IMR-90 (cell line): ENCODE data around the gene DDX10. TPM values are rescaled to one million over a fixed set of nuclear protein-coding genes. Genes with fewer than 3 reads are reported as not detected.

Experiments used
- ATAC-seq: fragments of 200-7000 bp; cut with Tn5 transposase; 2 replicates; pipeline ENCODE4 v1.9.1; 2020; ENCODE audit warnings: low read depth, mild to moderate bottlenecking, moderate library complexity
- BruUV-seq: library from RNA; stranded (reverse); fragments of 400-500 nt; replicated peaks from 2 replicates; lab custom pipeline; 2021; lab: Mats Ljungman, UMichigan
- CTCF ChIA-PET: fragments of 300-600 bp; formaldehyde crosslinking; extraction: SDS; loops from one replicate; lab custom pipeline; 2021; ENCODE audit warnings: antibody characterized with exemption; lab: Yijun Ruan, JAX
- POLR2A ChIA-PET: fragments of 300-600 bp; sonication (Branson Sonifier 250); formaldehyde crosslinking; loops from one replicate; lab custom pipeline; 2022; ENCODE audit warnings: antibody characterized with exemption; ENCODE audit not compliant: unreplicated experiment; lab: Charles Lee
- DNase-seq: peaks from one replicate; pipeline ENCODE4 v3.0.0; 2013
- H2AFZ ChIP-seq: replicated peaks from 2 replicates; pipeline ENCODE3; 2013; ENCODE audit warnings: low read length, mild to moderate bottlenecking; ENCODE audit not compliant: poor library complexity
- H2AK5ac ChIP-seq: 2 replicates; pipeline ENCODE4 v1.6.1; 2013; ENCODE audit warnings: low read depth, low read length, inconsistent platforms
- H2AK9ac ChIP-seq: replicated peaks from 2 replicates; pipeline ENCODE3; 2013; ENCODE audit warnings: mild to moderate bottlenecking, low read depth, low read length, moderate library complexity; ENCODE audit not compliant: poor library complexity
- H2BK120ac ChIP-seq: 2 replicates; pipeline ENCODE4 v1.6.1; 2013; ENCODE audit warnings: low read depth, low read length, inconsistent platforms
- H2BK15ac ChIP-seq: 3 replicates; pipeline ENCODE4 v1.6.1; 2013; ENCODE audit warnings: low read depth, low read length, inconsistent platforms
- H2BK20ac ChIP-seq: 2 replicates; pipeline ENCODE4 v1.6.1; 2013; ENCODE audit warnings: low read depth, mild to moderate bottlenecking, inconsistent platforms, low read length, moderate library complexity
- H2BK5ac ChIP-seq: 2 replicates; pipeline ENCODE4 v1.6.1; 2013; ENCODE audit warnings: mild to moderate bottlenecking, low read depth, low read length, inconsistent platforms; ENCODE audit not compliant: poor library complexity, severe bottlenecking
- H3K14ac ChIP-seq: replicated peaks from 2 replicates; pipeline ENCODE4 v1.6.1; 2013; ENCODE audit warnings: low read depth, low read length, inconsistent platforms
- H3K18ac ChIP-seq: 2 replicates; pipeline ENCODE4 v1.6.1; 2013; ENCODE audit warnings: low read depth, low read length, control low read depth
- H3K23ac ChIP-seq: 2 replicates; pipeline ENCODE4 v1.6.1; 2013; ENCODE audit warnings: low read depth, low read length, inconsistent platforms
- H3K27ac ChIP-seq: 2 replicates; pipeline ENCODE4 v1.5.1; 2013; ENCODE audit warnings: mild to moderate bottlenecking, control low read depth, low read length; ENCODE audit not compliant: insufficient read depth
- H3K27me3 ChIP-seq: 2 replicates; pipeline ENCODE4 v1.6.1; 2013; ENCODE audit warnings: low read length; ENCODE audit not compliant: control insufficient read depth, insufficient read depth
- H3K36me3 ChIP-seq: 2 replicates; pipeline ENCODE4 v1.6.1; 2013; ENCODE audit warnings: low read length, mixed read lengths; ENCODE audit not compliant: control insufficient read depth, insufficient read depth
- H3K4ac ChIP-seq: 2 replicates; pipeline ENCODE4 v1.6.1; 2013; ENCODE audit warnings: low read depth, low read length, inconsistent platforms
- H3K4me1 ChIP-seq: 2 replicates; pipeline ENCODE4 v1.6.1; 2013; ENCODE audit warnings: low read length, mixed read lengths; ENCODE audit not compliant: control insufficient read depth, insufficient read depth
- H3K4me2 ChIP-seq: 2 replicates; pipeline ENCODE4 v1.6.1; 2013; ENCODE audit warnings: low read depth, mild to moderate bottlenecking, control low read depth, low read length, moderate library complexity
- H3K4me3 ChIP-seq: 2 replicates; pipeline ENCODE4 v1.5.1; 2013; ENCODE audit warnings: low read depth, mild to moderate bottlenecking, control low read depth, low read length, moderate library complexity; ENCODE audit not compliant: insufficient read depth
- H3K56ac ChIP-seq: 2 replicates; pipeline ENCODE4 v1.6.1; 2013; ENCODE audit warnings: low read length, inconsistent platforms; ENCODE audit not compliant: insufficient read depth; ENCODE audit errors: extremely low read depth
- H3K79me1 ChIP-seq, 2 experiments: 2 replicates each; pipeline ENCODE4 v1.6.1; 2013; ENCODE audit warnings: low read length in 2 of 2, inconsistent platforms in 1 of 2, low read depth in 1 of 2
- H3K9ac ChIP-seq: 2 replicates; pipeline ENCODE4 v1.6.1; 2013; ENCODE audit warnings: low read depth, low read length, control low read depth
- H3K9me1 ChIP-seq: 2 replicates; pipeline ENCODE4 v1.6.1; 2013; ENCODE audit warnings: low read length, inconsistent platforms; ENCODE audit not compliant: insufficient read depth
- H3K9me3 ChIP-seq: 2 replicates; pipeline ENCODE4 v1.6.1; 2013; ENCODE audit warnings: low read length; ENCODE audit not compliant: control insufficient read depth, insufficient read depth
- H4K20me1 ChIP-seq: 2 replicates; pipeline ENCODE4 v1.6.1; 2013; ENCODE audit warnings: low read length, inconsistent platforms; ENCODE audit not compliant: insufficient read depth
- H4K5ac ChIP-seq: 2 replicates; pipeline ENCODE4 v1.6.1; 2013; ENCODE audit warnings: mild to moderate bottlenecking, low read depth, low read length, control low read depth
- H4K8ac ChIP-seq, 2 experiments: 2 replicates each; pipeline ENCODE4 v1.6.1; 2013; ENCODE audit warnings: low read depth in 2 of 2, low read length in 2 of 2, control low read depth in 1 of 2, inconsistent platforms in 1 of 2
- H4K91ac ChIP-seq: 2 replicates; pipeline ENCODE4 v1.6.1; 2013; ENCODE audit warnings: low read depth, low read length, inconsistent platforms; ENCODE audit not compliant: insufficient read depth
- BHLHE40 ChIP-seq: fragments of 150-350 bp; IDR thresholded peaks from 2 replicates; pipeline ENCODE4 v1.6.1; 2016; ENCODE audit warnings: mild to moderate bottlenecking, low read depth, low read length
- WGBS, 2 experiments: methylation state at CpG; one replicate each; pipeline versions ENCODE4 v1.1.5 to v1.1.7; 2013; ENCODE audit warnings: missing lambda C conversion rate in 2 of 2; ENCODE audit not compliant: insufficient read length in 1 of 2; ENCODE audit errors: extremely low coverage in 2 of 2; 5-methylcytosine and 5-hydroxymethylcytosine counted together
- dilution Hi-C: fragments of 300-500 bp; cut with HindIII; formaldehyde crosslinking; loops from one replicate; pipeline ENCODE4 v1.14.3; 2018; ENCODE audit warnings: low sequenced_read_pairs; ENCODE audit not compliant: unreplicated experiment
- in situ Hi-C: fragments of 300-500 bp; cut with MboI; formaldehyde crosslinking; loops from 3 replicates; pipeline ENCODE4 v1.14.3; 2019; ENCODE audit warnings: low sequenced_read_pairs, inconsistent platforms, mixed read lengths
- intact Hi-C: fragments of 100-400 bp; cut with micrococcal nuclease; formaldehyde crosslinking; loops from 2 replicates; pipeline ENCODE4 v1.10.0; 2022
- polyA plus RNA-seq, 3 experiments: library from polyadenylated mRNA; depleted of rRNA; stranded (reverse); fragments of >200 nt; gene quantifications; 2 replicates each; pipeline ENCODE4 v1.2.3, GENCODE V29; 2012; ENCODE audit warnings: low replicate concordance in 1 of 3
- total RNA-seq: library from RNA; depleted of rRNA; stranded (reverse); fragments of >200 nt; gene quantifications from 2 replicates; pipeline ENCODE4 v1.2.3, GENCODE V29; 2012
- TF ChIP-seq, protein P1 (sequence below): fragments of 150-350 bp; IDR thresholded peaks from 2 replicates; pipeline ENCODE4 v1.6.1; 2016; ENCODE audit warnings: low read depth, mild to moderate bottlenecking, low read length, moderate library complexity, borderline replicate concordance

DDX10 gene
- total and polyA plus RNA-seq, 2 of the 4 experiments (the other 2 are of a cell fraction): 20.0 to 31.9 TPM

- no peak overlapping the region for H3K9ac ChIP-seq
- H2BK5ac ChIP-seq: no peak overlapping the region
- in situ Hi-C loops (no loop called here), dilution Hi-C loops (no loop called here), intact Hi-C loops (no loop called here)
- ATAC-seq (no peak), DNase-seq (no peak)
- H3K27me3 ChIP-seq: no peaks in the 10 kb centered on the region
- H2AK9ac ChIP-seq: no peak overlapping the region
- H3K79me1 ChIP-seq: peaks cover 6 to 19% of the 10 kb centered on the region in 2 experiments; a peak in 3 of 4 replicates
- no peaks in the 10 kb centered on the region for H3K36me3 ChIP-seq
- peaks cover 6% of the 10 kb centered on the region; the same call in 1 of the 2 replicates for H3K4me1 ChIP-seq
- H4K20me1 ChIP-seq: no peaks in the 10 kb centered on the region
- no peak overlapping the region for H3K27ac ChIP-seq
- no peak overlapping the region for H3K4me2 ChIP-seq
- H3K14ac ChIP-seq: no peak overlapping the region
- no peak overlapping the region for H3K4ac ChIP-seq
- H4K91ac ChIP-seq: no peak overlapping the region
- no peak overlapping the region for H3K56ac ChIP-seq
- TF ChIP-seq, protein P1, sequence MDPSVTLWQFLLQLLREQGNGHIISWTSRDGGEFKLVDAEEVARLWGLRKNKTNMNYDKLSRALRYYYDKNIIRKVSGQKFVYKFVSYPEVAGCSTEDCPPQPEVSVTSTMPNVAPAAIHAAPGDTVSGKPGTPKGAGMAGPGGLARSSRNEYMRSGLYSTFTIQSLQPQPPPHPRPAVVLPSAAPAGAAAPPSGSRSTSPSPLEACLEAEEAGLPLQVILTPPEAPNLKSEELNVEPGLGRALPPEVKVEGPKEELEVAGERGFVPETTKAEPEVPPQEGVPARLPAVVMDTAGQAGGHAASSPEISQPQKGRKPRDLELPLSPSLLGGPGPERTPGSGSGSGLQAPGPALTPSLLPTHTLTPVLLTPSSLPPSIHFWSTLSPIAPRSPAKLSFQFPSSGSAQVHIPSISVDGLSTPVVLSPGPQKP: no peak
- TF ChIP-seq BHLHE40: no peak
- POLR2A ChIA-PET: interaction anchor here (0.6 kb wide), 1 partner anchor 24 kb away, joined by 4 read pairs; no protein-coding TSS in a partner anchor
- H2BK20ac ChIP-seq: no peak overlapping the region
- no peak overlapping the region for H2AK5ac ChIP-seq
- CTCF ChIA-PET: interaction anchor here (0.5 to 0.6 kb wide), 2 partner anchors 39 to 213 kb away, joined by 3 to 5 read pairs; no protein-coding TSS in a partner anchor
- H3K9me1 ChIP-seq: no peaks in the 10 kb centered on the region
- BruUV-seq: no TSS peak
- 100% methylated on average over 1 of the region's 3 CpGs; no CpG with 5 or more reads in 1 of the 2 experiments for WGBS, 2 experiments
- H3K9me3 ChIP-seq: no peaks in the 10 kb centered on the region
- H3K23ac ChIP-seq: no peak overlapping the region
- no peak overlapping the region for H4K8ac ChIP-seq
- H3K18ac ChIP-seq: no peak overlapping the region
- no peak overlapping the region for H4K5ac ChIP-seq
- H3K4me3 ChIP-seq: no peak overlapping the region
- H2BK120ac ChIP-seq: no peak overlapping the region
- no peak overlapping the region for H2BK15ac ChIP-seq
- no peak overlapping the region for H2AFZ ChIP-seq
Observed at GRCh38 chr11:108757630-108758029, 92.8 kb downstream of the DDX10 start.
